Activated naive CD8-positive, alpha-beta T cell treated with anti-CD3 and anti-CD28 coated beads for 36 hours (primary cell): ENCODE results near the gene SH2B3. TPM values are rescaled to one million over a fixed set of nuclear protein-coding genes. Genes with fewer than 3 reads are reported as not detected.
"Not testable (repeated sequence)": the region's sequence is repeated elsewhere in the genome, so short reads cannot be mapped to it uniquely, and the experiment has no call there.

Experiments used
- DNase-seq: peaks from one replicate; pipeline ENCODE4 v3.0.0; 2021
- H3K27ac Mint-ChIP-seq: one replicate; pipeline ENCODE4 v1.8.0; 2022; ENCODE audit warnings: mild to moderate bottlenecking, moderate library complexity, mixed read lengths
- H3K27me3 Mint-ChIP-seq: one replicate; pipeline ENCODE4 v1.8.0; 2022; ENCODE audit warnings: mild to moderate bottlenecking, mixed read lengths
- H3K36me3 Mint-ChIP-seq: one replicate; pipeline ENCODE4 v1.8.0; 2021; ENCODE audit warnings: mild to moderate bottlenecking, mixed read lengths
- H3K4me1 Mint-ChIP-seq: one replicate; pipeline ENCODE4 v1.8.0; 2021; ENCODE audit warnings: mixed read lengths
- H3K4me3 Mint-ChIP-seq: one replicate; pipeline ENCODE4 v1.8.0; 2022; ENCODE audit warnings: mild to moderate bottlenecking, moderate library complexity, mixed read lengths
- H3K9me3 Mint-ChIP-seq: one replicate; pipeline ENCODE4 v1.8.0; 2022; ENCODE audit warnings: mixed read lengths
- total RNA-seq, 2 experiments: library from RNA; stranded (reverse); gene quantifications; one replicate each; pipeline ENCODE4 v1.2.3, GENCODE V29; 2021

The SH2B3 gene
- total RNA-seq, 2 experiments from 2014 or later: 58.5 to 59.4 TPM

DNA sequence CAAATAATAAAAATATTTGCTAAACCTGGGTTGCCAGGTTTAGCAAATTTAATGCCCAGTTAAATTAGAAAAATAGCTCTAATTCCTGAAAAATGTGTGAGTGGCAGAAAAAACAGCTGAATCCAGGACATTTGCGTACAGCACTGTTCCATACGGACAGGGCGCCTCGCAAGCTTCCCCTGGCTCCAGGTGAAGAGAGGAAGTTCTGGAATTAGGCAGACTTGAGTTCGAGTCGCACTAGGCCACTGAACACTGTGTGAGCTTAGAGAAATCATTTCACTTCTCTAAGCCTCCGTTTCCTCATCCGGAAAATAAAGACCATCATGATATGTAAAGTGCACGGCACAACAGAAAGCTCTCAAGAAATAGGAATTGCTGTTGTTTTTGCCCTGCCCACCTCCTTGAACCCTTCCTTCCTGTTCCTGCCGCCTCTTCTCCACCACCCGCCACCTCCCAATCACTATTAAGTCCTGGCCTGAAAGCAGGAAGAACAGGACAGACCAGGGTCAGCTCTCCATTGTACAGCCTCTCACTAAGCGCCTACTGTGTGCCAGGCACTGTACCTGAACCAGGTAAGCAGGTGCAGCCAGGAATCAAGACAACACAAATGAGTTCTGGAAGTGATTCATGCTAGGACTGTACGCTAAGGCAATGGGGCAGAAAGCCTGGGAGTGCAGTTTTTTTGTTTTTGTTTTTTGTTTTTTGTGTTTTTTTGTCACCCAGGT lies 36.1 kb upstream of the SH2B3 start:
- Mint-ChIP-seq H3K4me3 (peak overlapping the region; percentile 76), H3K27me3 (no peaks in the 10 kb centered on the region), H3K36me3 (no peaks in the 10 kb centered on the region), H3K9me3 (no peaks in the 10 kb centered on the region), H3K4me1 (peaks cover 14% of the 10 kb centered on the region), H3K27ac (no peak overlapping the region)
- DNase-seq: no peak

DNA sequence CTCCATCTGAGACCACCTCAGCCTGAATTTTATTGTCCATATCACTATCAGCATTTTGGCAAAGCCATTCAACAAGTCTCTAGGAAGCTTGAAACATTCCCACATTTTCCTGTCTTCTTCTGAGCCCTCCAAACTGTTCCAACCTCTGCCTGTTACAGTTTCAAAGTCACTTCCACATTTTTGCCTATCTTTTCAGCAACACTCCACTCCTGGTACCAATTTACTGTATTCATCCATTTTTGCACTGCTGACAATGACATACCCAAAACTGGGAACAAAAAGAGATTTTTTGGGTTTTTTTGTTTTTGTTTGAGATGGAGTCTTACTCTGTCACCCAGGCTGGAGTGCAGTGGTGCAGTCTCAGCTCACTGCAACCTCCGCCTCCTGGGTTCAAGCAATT lies 32.5 kb upstream of the SH2B3 start:
- not testable (repeated sequence) for DNase-seq, H3K4me1 Mint-ChIP-seq, H3K27me3 Mint-ChIP-seq, H3K36me3 Mint-ChIP-seq, H3K9me3 Mint-ChIP-seq, H3K4me3 Mint-ChIP-seq, H3K27ac Mint-ChIP-seq

DNA sequence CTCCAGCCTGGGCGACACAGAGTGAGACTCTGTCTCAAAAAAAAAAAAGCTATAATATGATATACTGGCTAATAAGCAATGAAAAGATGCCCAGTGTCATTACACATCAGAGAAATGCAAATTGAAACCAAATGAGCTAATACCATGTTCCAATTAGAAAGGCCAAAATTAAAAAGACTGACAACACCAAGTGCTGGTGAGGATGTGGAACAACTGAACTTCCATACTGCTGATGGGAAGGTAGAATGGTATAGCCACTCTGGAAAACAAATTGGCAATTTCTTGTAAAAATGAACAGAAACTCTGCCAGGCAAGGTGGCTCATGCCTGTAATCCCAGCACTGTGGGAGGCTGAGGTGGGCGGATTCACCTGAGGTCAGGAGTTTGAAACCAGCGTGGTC lies 28.3 kb upstream of the SH2B3 start:
- Mint-ChIP-seq H3K4me3 (no peak overlapping the region), H3K4me1 (peaks cover 2% of the 10 kb centered on the region), H3K36me3 (no peaks in the 10 kb centered on the region), H3K9me3 (peaks cover 1% of the 10 kb centered on the region), H3K27ac (no peak overlapping the region), H3K27me3 (no peaks in the 10 kb centered on the region)
- no peak for DNase-seq

DNA sequence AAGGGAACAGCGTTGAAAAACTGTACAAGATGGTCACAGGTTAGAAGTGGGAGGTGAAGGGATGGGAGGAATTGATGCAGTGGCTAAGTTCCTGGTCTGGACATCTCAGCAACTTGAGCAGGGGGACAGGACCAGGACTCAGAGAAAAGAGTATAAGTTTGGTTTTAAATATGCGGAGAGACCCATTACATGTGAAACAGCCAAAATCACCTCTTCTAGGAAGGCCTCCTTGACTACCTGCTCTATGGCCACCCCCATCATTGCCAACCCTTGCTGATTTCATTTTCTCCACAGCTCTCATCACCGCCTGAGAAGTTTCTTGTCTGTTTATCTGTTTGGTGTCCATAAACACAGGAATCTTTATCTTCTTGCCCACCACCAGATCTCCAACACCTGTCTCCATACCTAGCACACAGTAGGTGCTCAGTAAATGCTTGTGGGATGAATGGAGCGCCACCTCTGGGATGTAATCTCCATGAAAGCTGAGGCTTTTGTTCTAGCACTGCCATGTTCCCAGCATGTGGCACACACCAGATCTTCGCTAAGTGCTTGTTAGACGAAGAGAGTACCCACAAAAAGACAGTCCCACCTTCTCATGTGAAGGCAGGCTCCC lies 25.7 kb upstream of the SH2B3 start:
- Mint-ChIP-seq H3K4me3 (no peak overlapping the region), H3K36me3 (no peaks in the 10 kb centered on the region)
- no peak for DNase-seq

DNA sequence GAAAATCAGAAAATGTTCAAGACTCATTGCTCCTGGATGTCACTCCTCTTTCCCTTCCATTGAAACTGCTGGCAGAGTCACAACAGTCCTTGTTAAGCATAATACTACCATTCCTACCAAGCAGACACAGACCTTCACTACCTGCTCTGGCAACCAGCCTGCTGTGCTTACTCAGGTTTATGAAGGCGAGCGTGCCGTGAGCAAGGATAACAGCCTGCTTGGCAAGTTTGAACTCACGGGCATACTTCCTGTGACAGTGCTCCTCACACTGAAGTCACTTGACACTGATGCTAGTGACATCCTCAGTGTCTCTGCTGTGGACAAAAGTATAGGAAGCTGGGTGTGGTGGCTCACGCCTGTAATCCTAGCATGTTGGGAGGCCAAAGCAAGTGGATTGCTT lies 21.1 kb upstream of the SH2B3 start:
- no peak for DNase-seq
- Mint-ChIP-seq H3K36me3 (no peaks in the 10 kb centered on the region), H3K9me3 (no peaks in the 10 kb centered on the region), H3K4me1 (no peaks in the 10 kb centered on the region), H3K4me3 (no peak overlapping the region), H3K27ac (no peak overlapping the region), H3K27me3 (no peaks in the 10 kb centered on the region)

More for the DNA sequence above, 25.7 kb upstream of the SH2B3 start:
- Mint-ChIP-seq H3K27ac (no peak overlapping the region), H3K27me3 (no peaks in the 10 kb centered on the region), H3K4me1 (peaks cover 2% of the 10 kb centered on the region), H3K9me3 (peaks cover 1% of the 10 kb centered on the region)

DNA sequence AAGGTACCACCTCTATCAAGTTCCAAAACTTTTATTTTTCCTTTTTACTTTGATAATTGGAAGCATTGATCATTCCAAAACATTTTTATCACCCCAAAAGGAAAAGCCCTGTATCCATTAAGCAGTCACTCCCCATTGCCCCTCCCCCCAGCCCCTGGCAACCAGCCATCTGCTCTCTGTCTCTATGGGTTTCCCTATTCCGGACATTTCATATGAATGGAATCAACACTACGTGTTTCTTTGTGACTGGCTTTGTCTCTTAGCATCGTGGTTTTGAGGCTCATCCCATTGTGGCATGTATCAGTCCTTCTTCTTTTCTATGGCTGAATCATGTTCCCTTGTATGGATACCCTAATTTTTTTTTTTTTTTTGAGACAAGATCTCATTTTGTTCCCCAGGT lies 18.8 kb upstream of the SH2B3 start:
- no peak for DNase-seq
- no peaks in the 10 kb centered on the region for H3K4me1 Mint-ChIP-seq

DNA sequence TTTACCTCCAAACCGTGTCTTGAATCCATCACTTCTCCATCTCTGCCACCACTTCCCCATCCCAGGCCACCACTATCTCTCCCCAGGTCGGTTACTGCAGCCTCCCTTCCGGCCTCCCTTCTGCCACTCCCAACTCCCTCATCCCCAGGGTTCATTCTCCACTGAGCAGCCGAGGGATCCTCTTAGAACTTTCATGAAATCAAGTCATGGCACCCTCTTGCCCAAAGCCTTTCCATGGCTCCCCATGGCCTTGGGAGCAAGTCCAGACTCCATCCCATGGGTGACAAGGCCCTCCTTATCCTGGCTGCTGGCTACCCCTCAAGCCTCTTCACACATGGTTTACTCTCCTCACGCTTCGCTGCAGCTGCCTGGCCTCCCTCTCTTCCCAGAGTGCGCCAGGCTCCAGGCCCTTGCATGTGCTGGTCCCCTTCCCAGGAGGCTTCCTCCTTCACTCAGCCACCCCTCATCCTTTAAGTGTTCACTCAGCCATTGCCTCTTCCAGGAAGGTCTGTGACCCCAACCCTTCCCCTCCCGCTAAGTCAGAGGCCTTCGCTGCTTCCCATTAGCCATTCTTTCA lies 17.9 kb upstream of the SH2B3 start:
- Mint-ChIP-seq H3K27me3 (no peaks in the 10 kb centered on the region), H3K4me1 (no peaks in the 10 kb centered on the region), H3K27ac (no peak overlapping the region), H3K9me3 (no peaks in the 10 kb centered on the region), H3K36me3 (no peaks in the 10 kb centered on the region), H3K4me3 (no peak overlapping the region)
- DNase-seq: no peak

More for the DNA sequence above, 18.8 kb upstream of the SH2B3 start:
- no peaks in the 10 kb centered on the region for H3K9me3 Mint-ChIP-seq
- no peaks in the 10 kb centered on the region for H3K36me3 Mint-ChIP-seq
- no peak overlapping the region for H3K4me3 Mint-ChIP-seq
- no peak overlapping the region for H3K27ac Mint-ChIP-seq
- H3K27me3 Mint-ChIP-seq: no peaks in the 10 kb centered on the region

DNA sequence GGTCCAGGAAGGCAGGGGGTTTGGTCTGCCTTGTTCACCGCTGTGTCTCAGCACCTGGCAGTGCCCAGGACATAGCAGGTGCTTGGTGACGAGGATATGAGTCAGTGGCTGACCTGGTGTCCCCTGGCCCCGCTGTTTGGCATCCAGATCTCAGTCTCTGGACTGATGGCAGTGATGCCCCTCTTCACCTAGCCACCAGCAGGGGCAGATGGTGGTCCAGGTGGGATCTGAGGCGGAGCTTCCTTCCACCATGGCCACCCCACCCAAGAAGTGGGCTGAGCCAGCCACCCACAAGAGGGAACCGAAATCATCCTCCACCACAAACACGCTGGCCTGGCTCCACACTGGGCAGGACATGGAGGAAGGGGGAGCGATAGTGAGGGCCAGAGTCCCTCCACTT lies 16.1 kb upstream of the SH2B3 start:
- H3K36me3 Mint-ChIP-seq: no peaks in the 10 kb centered on the region
- no peaks in the 10 kb centered on the region for H3K9me3 Mint-ChIP-seq
- no peaks in the 10 kb centered on the region for H3K27me3 Mint-ChIP-seq
- no peak overlapping the region for H3K27ac Mint-ChIP-seq
- no peaks in the 10 kb centered on the region for H3K4me1 Mint-ChIP-seq
- DNase-seq: no peak
- H3K4me3 Mint-ChIP-seq: no peak overlapping the region

DNA sequence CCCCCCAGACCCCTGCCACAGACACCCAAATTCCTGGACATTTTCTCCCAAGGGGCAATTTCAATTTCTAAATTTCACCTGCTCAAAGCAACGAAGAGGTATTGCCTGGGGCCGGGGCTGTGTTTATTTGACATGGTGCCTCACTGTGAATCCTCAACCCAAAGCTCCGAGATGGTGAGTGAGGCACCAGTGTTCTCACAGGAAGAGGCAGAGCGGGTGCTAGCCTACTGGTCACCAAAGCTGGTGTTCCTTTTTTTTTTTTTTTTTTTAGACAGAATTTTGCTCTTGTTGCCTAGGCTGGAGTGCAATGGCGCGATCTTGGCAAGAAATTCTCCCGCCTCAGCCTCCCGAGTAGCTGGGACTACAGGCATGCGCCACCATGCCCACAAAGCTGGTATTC lies 14.8 kb upstream of the SH2B3 start:
- H3K36me3 Mint-ChIP-seq: no peaks in the 10 kb centered on the region
- H3K27ac Mint-ChIP-seq: no peak overlapping the region
- DNase-seq: no peak
- H3K4me3 Mint-ChIP-seq: no peak overlapping the region
- no peaks in the 10 kb centered on the region for H3K27me3 Mint-ChIP-seq
- no peaks in the 10 kb centered on the region for H3K9me3 Mint-ChIP-seq
- no peaks in the 10 kb centered on the region for H3K4me1 Mint-ChIP-seq

DNA sequence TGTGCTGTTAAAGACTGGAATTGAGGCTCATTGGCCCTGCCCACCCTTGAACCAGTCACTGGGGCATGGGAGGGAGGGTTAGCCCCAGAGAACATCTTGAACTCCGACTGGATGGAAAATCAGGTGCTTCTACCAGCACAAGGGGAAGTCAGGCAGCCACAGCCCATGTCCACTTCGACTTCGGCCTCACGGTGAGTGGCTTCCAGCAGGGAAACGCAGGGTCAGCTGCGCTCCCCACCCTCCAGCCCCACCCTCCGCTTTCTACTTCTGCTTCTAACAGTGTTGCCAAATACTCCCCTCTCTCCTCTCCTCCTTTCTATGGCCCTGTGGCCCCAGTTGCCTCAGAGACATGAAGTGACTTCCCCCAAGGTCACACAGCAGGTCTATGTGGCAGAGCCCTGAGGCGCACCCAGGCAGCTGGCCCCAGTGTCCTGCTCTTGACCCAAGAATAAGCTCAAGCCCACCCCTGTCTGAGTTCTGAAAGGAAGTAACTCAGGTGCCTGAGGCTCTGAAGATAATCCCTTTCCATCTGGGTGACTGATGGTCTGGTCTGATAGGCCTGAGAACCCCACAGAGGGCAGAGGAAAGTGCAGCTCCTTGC lies 11.9 kb upstream of the SH2B3 start:
- no peaks in the 10 kb centered on the region for H3K36me3 Mint-ChIP-seq
- H3K9me3 Mint-ChIP-seq: no peaks in the 10 kb centered on the region
- no peak overlapping the region for H3K4me3 Mint-ChIP-seq
- H3K27ac Mint-ChIP-seq: no peak overlapping the region
- no peaks in the 10 kb centered on the region for H3K27me3 Mint-ChIP-seq
- H3K4me1 Mint-ChIP-seq: peaks cover 17% of the 10 kb centered on the region
- DNase-seq: no peak

DNA sequence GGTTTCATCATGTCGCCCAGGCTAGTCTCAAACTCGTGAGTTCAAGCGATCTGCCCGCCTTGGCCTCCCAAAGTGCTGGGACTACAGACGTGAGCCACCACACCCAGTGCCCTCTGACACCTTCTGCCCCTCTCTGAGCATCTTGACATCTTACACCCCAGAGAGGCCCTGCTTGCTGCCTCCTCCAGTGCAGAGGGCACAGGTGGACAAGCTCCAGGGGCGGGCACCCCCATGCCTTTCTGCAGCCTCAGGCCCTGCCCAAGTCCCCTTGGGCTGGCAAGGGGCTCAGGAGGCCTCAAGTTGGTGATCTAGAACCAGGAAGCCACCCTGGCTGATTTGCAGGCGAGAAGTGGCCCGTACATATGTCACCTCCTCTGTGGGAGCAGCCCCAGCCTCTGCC lies 11.2 kb upstream of the SH2B3 start:
- Mint-ChIP-seq H3K4me3 (no peak overlapping the region), H3K9me3 (peaks cover 2% of the 10 kb centered on the region), H3K36me3 (peaks cover 2% of the 10 kb centered on the region), H3K4me1 (peaks cover 24% of the 10 kb centered on the region), H3K27me3 (no peaks in the 10 kb centered on the region), H3K27ac (no peak overlapping the region)
- no peak for DNase-seq

DNA sequence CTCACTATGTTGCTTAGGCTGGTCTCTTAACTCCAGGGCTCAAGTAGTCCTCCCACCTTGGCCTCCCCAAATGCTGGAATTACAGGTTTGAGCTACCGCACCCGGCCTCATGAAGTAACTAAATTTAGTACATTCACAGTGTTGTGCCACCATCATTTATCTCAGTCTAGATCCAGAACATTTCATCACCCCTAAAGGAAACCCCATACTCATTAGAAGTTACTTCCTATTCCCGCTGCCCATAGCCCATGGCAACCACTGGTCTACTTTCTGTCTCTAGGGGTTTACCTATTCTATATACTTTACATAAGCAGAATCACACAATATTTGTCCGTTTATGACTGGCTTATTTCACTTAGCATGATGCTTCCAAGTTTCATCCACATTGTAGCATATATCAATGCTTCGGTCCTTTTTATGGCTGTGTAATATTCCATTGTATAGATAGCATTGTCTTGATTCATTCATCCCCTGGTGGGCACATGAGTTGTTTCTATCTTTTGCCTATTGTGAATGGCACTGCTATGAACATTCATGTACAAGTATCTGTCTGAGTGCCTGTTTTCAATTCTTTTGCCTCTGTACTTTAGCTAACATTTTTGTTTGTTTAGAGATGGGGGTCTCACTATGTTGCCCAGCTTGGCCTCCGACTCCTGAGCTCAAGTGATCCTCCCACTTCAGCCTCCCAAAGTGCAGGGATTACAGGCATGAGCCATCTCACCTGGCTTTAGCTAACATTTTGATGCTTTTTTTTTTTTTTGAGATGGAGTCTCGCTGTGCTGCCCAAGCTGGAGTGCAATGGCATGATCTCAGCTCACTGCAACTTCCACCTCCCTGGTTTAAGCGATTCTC lies 10.2 kb upstream of the SH2B3 start:
- Mint-ChIP-seq H3K4me3 (no peak overlapping the region), H3K36me3 (peaks cover 5% of the 10 kb centered on the region), H3K27ac (no peak overlapping the region), H3K9me3 (peaks cover 9% of the 10 kb centered on the region), H3K27me3 (no peaks in the 10 kb centered on the region), H3K4me1 (peaks cover 29% of the 10 kb centered on the region)
- no peak for DNase-seq

DNA sequence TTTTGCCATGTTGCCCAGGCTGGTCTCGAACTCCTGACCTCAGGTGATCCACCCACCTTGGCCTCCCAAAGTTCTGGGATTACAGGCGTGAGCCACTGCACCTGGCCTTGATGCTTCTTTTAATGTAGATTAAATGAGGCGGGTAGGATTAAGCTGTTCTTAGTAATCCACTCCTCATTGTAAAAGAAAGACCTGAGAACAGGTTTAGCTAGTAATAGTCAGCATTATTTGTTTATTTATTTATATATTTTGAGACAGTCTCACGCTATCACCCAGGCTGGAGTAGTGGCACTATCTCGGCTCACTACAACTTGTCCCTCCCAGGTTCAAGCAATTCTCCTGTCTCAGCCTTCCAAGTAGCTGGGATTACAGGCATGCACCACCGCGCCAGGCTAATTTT lies 9.5 kb upstream of the SH2B3 start:
- not testable (repeated sequence) for DNase-seq, H3K36me3 Mint-ChIP-seq, H3K27me3 Mint-ChIP-seq, H3K4me3 Mint-ChIP-seq, H3K9me3 Mint-ChIP-seq, H3K27ac Mint-ChIP-seq
- H3K4me1 Mint-ChIP-seq: peaks cover 32% of the 10 kb centered on the region

DNA sequence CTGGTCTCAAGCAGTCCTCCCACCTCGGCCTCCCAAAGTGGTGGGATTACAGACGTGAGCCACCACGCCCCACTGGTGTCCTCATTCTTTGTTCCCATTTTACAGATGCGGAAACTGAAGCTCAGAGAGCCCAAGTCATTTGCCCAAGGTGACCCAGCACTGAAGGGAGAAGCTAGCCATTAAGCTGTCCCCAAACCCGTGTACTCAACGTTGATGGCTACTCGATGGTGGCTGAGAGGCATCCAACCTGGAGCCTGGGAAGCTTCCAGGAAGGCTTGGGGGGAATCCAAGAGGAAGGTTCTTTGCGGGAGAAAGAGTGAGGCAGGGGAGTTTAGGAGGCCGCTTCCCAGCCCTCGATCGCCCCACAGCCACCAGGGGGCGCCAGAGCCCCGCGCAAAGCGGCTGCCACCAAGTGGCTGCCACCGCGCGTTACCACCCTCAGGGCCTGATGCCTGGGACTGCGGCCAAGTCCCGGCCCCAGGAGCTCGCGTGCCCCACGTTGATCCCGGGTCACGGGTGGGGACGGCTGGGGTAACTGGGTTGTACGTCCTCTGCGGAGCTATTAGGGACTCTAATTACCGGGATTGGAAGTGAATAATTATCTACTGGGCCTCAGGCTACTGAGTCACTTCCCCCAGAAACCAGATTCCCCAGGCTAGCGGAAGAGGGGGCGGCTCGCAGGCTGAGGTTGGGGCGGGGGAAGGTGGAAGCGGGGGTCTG lies 8.8 kb upstream of the SH2B3 start:
- H3K27me3 Mint-ChIP-seq: no peaks in the 10 kb centered on the region
- H3K36me3 Mint-ChIP-seq: peaks cover 5% of the 10 kb centered on the region
- peaks cover 32% of the 10 kb centered on the region for H3K4me1 Mint-ChIP-seq
- H3K9me3 Mint-ChIP-seq: peaks cover 9% of the 10 kb centered on the region
- DNase-seq: peak; percentile 89
- peak overlapping the region; percentile 89 for H3K27ac Mint-ChIP-seq
- peak overlapping the region; percentile 75 for H3K4me3 Mint-ChIP-seq
